NCI-H1105 treated with DMSO at 0.1 percent for 48 hours (cell line): ENCODE measurements around the gene EYS.
"Not testable (repeated sequence)": the region's sequence is repeated elsewhere in the genome, so short reads cannot be mapped to it uniquely, and the experiment has no call there.

Experiments
- DNase-seq: peaks from one replicate; lab custom pipeline; 2025; lab: John Stamatoyannopoulos, UW

Gene EYS

DNA sequence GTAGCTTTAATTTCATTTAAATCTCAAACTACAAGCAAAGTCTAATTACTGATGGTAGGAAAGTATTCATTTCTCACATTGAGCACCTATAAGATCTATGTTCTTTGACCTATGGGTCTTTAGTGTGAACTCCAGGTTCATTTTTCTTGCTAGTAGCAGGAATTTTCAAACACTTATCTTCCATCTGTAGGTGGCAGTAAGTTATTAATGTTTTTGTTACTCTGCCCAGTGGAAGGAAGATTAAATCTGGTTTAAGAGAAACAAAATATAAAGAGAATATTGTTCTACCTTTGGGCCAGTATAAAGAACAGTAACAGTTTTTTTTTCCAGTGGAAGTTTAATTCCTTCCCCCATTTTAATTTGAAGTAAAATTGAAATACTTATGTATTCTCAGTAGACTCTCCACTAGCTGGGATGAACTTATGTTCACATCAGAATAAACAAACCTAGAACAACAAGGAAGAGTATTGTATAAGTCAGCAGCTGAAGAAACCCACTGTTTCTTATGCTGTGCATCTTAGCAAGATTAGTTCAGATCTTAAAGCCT is 1743.2 kb downstream of the EYS start:
- no peak for DNase-seq

DNA sequence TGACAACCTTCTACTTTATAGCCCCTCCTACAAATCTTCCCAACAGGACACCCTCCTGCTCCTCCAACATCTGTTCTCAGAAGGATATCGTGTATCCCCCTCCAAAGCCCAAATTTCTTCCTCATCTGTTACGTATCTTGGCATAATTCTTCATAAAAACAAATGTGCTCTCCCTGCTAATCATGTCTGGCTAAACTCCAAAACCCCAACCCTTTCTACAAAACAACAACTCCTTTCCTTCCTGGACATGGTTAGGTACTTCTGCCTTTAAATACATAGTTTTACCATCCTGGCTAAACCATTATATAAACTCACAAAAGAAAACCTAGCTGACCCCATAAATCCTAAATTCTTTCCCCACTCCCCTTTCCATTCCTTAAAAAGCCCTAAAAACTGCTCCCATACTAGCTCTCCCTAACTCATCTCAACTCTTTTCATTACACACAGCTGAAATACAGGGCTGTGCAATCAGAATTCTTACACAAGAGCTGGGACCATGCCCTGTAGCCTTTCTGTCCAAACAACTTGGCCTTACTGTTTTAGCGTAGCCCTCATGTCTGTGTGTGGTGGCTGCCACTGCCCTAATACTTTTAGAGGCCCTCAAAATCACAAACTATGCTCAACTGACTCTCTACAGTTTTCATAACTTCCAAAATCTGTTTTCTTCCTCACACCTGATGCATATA is 1753.5 kb downstream of the EYS start:
- DNase-seq: not testable (repeated sequence)

DNA sequence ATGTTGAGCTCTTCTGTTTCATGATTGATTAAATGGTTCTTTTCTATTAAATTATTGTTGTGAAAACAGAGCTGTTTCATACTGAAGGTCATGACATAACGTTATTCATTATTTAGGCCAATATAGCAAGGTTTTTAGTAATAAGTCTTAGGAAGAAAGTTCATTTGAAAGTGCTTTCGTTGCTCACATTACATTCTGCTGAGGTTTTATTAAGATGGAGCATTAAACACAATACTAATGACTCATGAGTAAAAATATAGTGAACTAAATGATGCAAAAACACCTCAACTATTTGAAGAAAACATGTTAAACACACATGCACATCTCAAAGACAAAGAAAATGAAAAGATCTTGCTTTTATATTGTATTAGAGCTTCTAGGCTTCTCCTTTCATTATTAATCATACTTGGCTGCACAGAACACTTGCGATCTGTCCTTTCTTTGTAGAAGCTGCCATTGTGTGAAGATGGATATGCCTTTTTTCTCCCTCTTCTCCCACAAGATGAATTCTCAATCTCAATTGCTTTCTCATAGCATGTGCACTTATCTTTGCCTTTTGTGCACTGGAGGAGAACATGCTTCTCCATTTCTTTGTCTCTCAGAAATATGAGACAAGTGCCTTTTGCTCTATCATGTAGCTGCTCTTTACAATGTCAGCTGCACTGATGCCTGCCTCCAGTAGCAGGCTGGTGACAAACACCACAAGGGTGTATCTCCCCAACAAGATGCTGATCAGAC is 1759.1 kb downstream of the EYS start:
- no peak for DNase-seq

DNA sequence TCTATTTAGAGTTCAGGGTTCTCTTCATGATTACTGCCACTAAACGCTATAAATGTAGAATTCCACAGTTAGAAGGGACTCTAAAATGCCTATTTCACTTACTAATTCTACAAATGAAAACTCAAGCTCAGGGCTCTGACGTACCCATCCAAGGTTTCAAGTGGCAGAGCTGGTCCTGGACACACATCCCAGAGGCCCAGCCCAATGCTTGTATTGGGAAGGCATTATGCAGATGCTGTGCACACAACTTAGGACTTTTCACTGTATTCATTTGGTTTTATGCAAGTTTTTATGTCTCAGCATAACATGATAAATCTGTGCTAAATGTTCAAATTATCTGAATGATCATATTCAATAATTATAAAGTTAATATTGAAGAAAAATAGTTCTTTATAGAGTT is 1761.0 kb downstream of the EYS start:
- no peak for DNase-seq

DNA sequence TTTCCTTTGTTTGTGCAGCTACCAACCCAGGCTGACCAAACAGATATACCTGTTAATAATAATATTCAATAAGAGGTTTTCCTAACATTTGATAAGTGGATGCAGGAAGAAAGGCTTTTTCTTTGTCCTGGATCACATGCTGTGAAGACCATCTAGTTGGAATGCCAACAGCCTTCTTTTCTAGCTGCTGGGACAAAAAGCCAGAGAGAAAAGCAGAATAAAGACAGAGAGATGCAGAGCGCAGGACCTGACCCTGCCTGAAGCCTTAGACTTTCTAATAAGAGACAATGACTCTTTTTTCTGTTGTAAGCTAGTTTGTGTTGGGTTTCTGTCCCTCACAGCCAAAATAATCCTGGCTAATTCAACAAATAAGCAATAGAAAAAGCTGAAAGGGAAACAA is 1763.2 kb downstream of the EYS start:
- DNase-seq: no peak

DNA sequence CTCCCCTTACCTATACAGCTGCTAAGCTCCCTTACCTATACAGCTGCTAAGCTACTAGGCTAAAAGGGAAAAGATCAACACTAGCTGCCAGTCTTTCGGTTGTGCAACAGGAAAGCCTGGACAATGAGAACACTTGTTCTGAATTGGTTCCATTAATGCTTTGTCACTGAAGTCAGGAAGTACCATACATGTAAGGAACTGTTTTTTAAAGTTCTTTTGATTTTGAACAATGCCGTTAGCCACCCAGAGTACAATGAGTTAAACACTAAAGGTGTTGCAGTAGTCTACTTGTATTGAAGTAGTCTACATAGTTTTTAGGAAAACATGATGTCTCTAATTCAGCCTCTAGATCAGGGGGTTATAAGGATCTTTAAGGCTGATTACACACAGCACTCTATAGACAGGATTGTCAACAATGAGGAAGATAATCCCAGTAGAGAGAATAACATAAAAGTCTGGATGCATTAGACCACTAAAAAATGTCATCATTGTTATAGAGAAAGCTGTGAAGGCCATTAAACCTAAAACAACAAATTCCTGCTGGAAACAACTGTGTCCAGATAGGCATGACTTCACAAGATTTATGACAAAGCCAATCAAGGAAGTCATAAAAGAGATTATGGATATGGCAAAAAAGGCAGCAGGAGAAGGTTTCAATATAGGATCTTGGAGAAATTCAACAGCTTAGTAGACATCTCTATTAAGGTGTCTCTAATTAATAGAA is 1765.1 kb downstream of the EYS start:
- no peak for DNase-seq

DNA sequence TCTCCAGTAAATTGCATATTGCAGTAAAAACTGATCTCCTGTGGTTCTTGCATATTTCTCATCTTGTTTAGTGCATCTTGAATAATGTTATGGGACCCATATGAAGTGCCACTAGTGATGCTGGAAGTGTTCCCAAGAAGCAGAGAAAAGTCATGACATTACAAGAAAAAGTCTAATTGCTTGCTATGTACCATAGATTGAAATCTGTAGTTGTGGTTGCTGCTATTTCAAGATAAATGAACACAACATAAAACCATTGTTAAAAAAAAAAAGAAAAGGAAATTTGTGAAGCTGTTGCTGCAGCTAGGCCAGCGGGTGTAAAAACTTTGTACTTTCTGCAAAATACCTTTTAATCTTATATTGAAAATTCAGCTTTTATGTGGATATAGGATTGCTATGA is 1767.0 kb downstream of the EYS start:
- no peak for DNase-seq

DNA sequence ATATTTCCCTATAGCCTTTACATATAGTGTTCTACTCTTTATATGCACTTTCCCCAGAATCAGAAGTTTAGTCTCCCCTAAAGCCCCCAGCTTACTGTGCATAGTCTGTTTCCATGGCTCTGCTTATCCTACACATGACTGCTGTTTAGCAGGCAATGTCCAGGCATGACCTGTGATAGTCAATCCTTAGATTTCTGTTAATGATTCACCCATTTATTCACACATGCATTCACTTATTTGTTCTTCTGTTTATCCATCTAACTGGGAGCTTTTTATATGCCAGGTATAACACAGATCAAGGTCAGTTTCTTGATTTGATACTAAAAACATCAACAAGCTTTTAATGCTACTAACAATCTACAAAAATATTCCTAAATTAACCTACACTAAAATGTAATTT is 1770.6 kb downstream of the EYS start:
- DNase-seq: no peak

DNA sequence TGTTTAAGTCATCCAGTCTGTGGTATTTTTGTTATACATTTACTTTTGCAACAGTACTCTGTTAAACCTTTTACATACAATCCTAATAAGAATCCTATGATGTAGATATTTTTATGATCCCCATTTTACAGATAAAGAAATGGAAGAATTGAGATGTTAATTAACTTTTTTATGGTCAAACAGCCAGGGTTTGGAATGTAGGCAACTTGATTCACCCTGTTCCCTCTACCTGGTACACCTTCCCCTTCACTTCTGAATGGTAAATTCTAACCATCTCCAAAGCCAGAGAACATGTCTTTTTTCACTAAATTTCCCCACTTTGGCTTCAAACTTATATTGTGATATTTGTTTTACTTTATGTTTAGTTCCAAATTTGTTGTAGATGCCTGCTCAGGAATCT is 1771.3 kb downstream of the EYS start:
- DNase-seq: no peak

DNA sequence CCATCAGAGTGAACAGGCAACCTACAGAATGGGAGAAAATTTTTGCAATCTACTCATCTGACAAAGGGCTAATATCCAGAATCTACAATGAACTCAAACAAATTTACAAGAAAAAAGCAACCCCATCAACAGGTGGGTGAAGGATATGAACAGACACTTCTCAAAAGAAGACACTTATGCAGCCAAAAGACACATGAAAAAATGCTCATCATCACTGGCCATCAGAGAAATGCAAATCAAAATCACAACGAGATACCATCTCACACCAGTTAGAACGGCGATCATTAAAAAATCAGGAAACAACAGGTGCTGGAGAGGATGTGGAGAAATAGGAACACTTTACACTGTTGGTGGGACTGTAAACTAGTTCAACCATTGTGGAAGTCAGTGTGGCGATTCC is 1773.1 kb downstream of the EYS start:
- not testable (repeated sequence) for DNase-seq

DNA sequence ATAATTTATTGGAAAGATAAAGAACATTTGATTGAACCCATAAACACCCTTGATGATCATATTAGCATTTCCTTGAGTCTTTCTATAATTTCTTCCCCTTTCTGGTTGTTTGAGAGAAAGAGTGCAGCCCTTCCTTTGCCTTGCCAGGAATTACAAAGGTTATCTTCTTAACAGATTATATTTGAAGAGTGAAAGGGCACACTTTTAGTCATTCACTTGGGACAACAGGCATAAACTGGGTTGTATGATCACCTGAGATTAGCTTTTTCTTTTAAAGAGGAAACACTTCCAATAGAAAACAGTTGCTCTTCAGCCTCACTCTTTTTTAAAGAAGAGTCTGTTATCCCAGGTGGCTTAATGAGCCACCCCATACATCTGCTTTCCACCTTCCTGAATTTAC is 1776.2 kb downstream of the EYS start:
- DNase-seq: no peak

DNA sequence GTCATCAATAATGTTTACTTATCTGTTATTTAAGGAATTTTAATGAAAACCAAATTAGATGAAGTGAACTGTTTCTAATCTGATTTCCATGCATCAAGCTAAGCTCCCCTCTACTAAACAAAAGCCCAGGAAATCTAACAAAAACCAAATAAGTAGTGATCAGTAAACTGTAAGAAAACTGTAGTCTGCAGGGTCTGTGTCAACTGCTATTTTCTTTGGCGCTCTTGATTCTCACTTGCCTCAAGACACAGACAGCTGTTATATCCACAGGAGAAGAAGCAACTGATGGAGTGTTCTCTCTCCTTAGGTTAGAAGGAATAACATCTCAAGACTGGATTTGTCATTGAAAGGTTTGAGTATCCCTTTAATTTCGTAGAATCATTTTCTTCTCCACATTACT is 1777.9 kb downstream of the EYS start:
- DNase-seq: no peak

DNA sequence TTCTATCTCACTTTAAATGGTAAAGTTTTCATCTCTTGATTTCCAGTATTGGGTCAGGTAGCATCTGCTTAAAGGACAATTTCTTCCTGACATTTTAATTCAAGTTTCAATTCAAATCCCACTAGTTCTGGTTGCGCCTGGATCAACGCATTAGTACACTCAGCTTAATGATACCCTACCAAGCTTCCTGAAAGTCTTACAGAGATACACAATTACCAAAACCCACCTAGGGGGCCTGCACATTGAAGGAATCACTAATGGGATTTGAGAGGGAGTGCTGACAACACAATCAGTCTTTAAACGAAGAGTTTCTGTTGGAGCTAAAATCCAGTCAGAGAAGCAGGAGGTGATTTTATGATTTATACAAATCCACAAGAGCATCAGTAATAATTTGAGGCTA is 1778.4 kb downstream of the EYS start:
- no peak for DNase-seq

DNA sequence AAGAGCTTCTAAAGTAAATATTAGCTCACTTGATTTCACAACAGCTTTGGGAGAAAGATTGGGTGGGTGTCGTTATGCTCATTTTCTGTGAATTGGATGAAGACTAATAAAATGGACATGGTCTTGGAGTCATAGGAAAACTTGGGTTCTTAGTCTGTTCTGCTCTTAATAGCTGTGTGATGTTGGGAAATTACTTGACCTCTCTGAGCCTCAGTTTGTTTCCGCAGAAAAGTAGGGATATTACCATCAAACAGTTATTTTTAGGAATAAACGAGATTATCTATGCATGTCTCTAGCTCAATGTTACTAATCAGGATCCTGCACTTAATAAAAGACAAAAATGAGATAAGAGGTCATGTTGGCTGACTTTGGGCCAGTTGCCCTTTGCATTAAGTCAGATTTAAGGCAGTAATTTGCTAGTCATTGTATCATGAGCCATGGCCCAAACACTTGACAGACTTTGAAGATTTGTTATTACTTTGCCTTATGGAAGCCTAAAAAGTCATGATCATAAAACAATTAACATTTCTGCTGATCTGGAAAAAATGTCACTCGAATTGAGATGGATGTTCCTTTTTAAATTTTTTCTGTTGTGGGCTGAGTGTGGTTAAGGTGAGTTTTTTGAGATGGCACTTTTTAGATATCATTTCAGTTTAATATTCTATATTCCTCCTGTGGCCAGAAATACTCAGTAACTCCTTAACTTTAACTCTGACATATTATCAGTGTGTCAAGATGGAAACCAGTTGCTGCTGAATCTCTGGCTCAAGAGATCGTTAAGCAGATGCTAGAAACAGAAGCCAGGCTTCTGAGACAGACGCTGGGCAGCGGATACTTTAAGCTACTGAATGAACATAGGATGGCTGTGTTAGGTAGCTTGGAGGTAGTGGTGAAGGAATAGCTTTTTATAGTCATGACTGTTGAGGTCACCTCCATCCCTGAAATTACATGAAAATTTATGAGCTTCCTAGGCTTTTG is 1779.8 kb downstream of the EYS start:
- no peak for DNase-seq

DNA sequence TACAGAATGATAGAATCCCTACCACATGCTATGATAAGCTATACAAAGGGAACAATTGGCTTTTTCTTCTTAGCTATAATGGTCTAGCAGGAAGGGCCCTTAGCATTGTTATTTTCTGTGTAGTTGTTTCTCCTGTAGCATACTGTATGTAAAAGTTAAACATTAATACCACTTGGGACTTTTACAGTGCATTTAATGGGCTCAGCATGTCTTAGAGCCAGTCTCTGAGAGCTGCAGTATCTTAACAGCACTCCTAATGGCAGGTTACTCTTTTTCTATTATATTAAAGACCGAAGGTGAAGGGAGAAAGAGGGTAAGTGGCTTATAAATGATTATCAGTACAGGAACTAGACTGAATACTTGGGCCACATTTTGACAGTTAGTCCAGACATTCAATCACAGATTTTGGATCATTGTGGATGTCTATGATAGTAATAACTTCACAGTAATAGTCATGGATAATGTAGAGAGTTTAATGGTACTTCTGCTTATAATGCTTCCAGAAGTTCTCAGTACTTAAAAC is 1780.7 kb downstream of the EYS start:
- DNase-seq: no peak

DNA sequence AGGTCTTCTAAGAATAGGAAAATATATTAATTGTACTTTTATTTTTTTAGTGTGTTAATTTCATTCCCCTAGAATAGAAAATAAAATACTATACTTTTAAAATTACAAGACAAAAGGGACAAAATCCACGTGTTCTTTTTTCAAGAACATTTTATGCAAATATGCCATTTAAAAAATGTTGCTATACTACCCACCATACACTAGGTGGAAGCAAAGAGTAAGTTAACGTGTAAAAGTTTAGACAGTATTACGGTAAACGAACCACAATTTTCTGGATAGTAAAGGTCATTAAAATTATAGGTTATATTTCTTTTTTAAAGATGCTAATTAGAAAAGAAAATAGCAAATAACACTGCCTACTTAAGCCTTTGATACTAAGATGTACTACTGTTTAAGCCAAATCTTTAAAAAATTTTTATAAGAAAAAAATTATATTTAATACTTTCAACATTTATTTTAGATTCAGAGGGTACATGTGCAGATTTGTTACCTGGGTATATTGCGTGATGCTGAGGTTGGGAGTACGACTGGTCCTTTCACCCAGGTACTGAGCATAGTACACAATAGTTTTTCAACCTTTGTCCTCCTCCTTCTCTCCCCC is 1783.8 kb downstream of the EYS start:
- peak; percentile 58 for DNase-seq

DNA sequence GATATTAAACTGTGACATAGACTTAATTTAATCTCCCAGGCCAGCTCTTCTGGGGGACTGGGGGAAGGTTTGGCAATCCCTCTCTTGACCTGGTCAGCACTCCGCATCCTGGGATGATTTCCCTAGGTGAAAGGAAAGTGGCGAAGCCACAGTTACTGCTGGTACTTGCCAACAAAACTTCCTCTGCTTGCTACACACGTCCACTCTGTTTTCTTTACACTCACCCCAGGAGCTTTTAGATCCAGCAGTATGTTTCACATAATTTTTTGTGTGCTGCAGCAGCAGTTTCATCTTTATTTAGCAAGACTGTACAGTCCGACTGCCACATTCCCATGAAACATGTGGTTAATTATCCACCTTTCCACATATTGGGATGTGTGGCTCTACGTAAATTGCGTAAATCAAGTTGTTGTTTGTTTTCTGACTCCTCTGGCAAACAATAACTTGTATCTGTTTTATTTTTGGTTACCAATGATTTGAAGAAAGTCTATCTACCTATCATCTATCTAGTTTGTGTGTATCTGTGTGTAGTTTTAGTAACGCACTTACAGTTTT is 1787.4 kb downstream of the EYS start:
- DNase-seq: no peak

DNA sequence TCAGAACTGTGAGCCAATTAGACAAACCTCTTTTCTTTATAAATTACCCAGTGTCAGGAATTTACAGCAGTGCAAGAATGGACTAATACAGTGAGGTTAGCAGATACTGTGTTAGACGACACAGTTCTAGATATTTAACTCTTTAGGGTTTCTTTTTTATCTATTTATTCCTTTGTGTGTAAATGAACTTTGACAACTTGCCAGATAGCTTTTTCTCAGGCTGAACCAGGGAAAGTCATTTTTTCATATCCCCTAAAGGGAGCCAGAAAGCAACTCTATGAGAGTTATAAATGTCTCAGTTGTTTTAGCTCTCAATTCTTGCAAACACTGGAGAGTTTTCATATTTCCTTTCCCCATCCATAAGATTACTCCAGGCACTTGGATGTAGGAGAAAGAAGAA is 1794.1 kb downstream of the EYS start:
- no peak for DNase-seq

DNA sequence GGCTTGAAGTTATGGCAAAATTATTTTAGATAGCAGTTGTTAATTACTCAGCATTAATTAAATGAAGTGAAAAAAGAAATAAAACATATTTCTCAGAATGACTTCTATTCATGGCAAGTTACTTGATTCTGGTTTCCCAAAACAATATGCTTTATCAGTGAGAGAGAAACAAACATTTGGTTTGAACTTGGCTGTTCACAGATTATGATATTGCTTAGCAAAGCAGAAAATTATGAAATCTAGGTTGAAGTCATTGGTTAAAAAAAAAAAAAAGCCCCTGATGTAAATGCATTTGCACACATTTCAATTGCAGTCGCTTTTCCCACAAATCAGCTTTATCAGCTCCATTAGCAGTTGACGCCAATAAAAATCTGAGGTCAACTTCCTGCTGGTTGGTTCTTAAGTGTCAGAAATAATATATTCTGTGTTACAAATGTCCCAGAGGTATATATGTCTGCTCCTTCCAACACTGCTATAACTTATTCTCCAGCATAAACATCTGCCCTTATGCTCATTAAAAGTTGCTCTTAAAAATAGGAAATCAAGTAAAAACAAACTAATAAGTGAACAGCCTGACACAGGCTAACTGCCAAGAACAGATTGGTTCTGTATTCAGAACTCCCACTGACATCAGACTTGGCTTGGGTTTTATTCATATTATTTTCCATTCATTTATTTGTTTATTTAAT is 1796.0 kb downstream of the EYS start:
- no peak for DNase-seq

DNA sequence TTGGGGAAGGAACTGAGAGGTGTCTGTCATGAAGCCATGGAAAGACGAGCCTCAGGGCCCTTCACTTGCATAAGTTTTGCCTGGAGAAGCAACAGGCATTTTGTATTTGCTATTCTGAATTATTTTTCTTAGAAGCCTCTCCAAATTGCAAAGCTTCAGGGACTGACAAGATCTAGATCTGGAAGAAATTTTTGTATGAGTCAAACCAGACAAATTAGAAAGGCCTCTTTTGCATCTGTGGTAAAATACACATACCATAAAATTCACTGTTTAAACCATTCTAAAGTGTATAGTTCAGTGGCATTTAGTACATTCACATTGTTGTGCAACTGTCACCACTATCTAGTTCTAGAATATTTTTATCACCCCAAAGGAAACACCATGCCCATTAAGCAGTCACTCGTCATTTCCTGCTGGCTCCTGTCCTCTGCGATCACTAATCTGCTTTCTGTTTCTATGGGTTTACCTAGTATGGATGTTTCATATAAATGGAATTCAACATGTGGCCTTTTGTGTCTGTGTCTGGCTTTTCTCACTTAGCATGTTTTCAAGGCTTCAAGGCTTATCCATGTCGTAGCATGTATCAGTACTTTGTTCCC is 1802.3 kb downstream of the EYS start:
- DNase-seq: no peak
